GM12891 (cell line): ENCODE data around the gene CDH6.

Source experiments
- PAX5 ChIP-seq: IDR thresholded peaks from 2 replicates; pipeline ENCODE4 v1.6.1; 2011; ENCODE audit warnings: low read length, moderate library complexity, mild to moderate bottlenecking; ENCODE audit not compliant: insufficient read depth, severe bottlenecking
- POLR2A ChIP-seq: IDR thresholded peaks from 2 replicates; pipeline ENCODE4 v1.6.1; 2011; ENCODE audit warnings: low read depth, low read length, control low read depth
- POLR2AphosphoS5 ChIP-seq: IDR thresholded peaks from 2 replicates; pipeline ENCODE4 v1.6.1; 2011; ENCODE audit warnings: low read depth, low read length, control low read depth
- POU2F2 ChIP-seq: IDR thresholded peaks from 2 replicates; pipeline ENCODE4 v1.6.1; 2011; ENCODE audit warnings: low read depth, mild to moderate bottlenecking, control low read depth, low read length, moderate library complexity
- SPI1 ChIP-seq: IDR thresholded peaks from 2 replicates; pipeline ENCODE4 v1.6.1; 2011; ENCODE audit warnings: low read depth, low read length, control low read depth
- TAF1 ChIP-seq: IDR thresholded peaks from 2 replicates; pipeline ENCODE4 v1.6.1; 2011; ENCODE audit warnings: low read depth, low read length, control low read depth

DNA sequence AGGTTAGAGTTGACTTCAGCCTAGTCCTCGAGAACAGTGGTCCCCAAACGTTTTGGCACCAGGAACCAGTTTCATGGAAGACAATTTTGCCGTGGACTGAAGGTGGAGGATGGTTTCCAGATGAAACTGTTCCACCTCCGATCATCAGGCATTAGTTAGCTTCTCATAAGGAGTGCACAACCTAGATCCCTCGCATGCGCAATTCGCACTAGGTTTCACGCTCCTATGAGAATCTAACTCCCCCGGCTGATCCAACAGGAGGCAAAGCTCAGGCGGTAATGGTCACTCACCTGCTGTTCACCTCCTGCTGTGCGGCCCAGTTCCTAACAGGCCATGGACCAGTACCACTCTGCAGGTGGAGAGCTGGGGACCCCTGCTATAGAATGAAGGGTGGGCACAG, 163.6 kb downstream of the CDH6 start:
- TF ChIP-seq POLR2AphosphoS5 (no peak), POLR2A (no peak), TAF1 (no peak), POU2F2 (no peak), SPI1 (no peak), PAX5 (no peak)
